Left colon (tissue), 2 donors: ENCODE results near the gene POU2F2. TPM values are rescaled to one million over a fixed set of nuclear protein-coding genes. Genes with fewer than 3 reads are reported as not detected.

Experiments used
- ATAC-seq: fragments of 200-7000 bp; cut with Tn5 transposase; one replicate; pipeline ENCODE4 v1.9.1; 2020; ENCODE audit warnings: mild to moderate bottlenecking, moderate library complexity
- DNase-seq, 2 donors: peaks; one replicate each; pipeline ENCODE4 v3.0.0-alpha.2; 2020
- intact Hi-C, 2 donors: fragments of 100-400 bp; cut with DNase I in 1 of 2; cut with micrococcal nuclease in 1 of 2; formaldehyde crosslinking; loops; one replicate each; pipeline versions ENCODE4 v1.11.2 to v1.14.0; 2022; cut with DNase I, micrococcal nuclease
- total RNA-seq, 2 donors: library from RNA; stranded (reverse); fragmentation: NEBNext Ultra II Directional; extraction: Animal tissue kit (Norgen Biotek cat#: 25700); gene quantifications; one replicate each; pipeline ENCODE4 v1.2.1, GENCODE V29; 2021
- donor health status: DM: no; HTN: no; CAD: no.
- donor health status: DM: yes; HTN: yes; CAD: no.

The POU2F2 gene
- total RNA-seq, 2 donors from 2014 or later: 1.5 to 3.8 TPM

DNA sequence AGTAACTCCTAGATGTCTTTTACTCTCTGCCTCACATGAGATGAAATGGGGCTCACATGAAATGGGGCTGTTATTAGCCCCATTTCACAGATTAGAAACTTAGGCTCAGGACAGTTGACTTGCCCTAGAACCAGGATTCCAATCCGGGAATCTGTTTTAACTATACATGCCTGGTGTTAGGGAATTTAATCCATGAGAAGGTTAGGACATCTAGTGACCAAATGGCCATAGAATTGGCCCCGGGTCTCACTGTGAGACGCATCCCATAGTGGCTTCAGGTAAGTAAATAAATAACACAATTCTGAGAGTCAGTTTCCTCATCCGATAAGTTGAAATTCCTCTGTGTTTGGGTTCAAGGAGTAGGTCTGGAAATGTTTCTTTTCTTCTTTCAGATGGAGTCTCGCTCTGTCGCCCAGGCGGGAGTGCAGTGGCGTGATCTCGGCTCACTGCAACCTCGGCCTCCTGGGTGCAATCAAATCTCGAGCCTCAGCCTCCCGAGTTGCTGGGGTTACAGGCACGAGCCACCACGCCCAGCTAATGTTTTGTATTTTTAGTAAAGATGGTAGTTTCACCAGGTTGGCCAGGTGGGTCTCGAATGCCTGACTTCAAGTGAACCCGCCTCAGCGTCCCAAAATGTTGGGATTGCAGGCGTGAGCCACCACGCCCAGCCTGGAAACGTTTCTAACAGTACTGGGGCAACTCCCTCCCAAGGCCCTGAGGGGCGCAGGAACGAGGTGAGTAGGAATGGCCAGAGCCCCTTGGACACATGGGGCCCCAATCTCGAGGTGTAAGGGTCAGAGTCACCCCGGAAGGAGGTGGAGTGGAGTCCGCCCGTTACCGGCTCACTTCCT lies 57.5 kb downstream of the POU2F2 start:
- DNase-seq (peak; percentile 47 to 51), ATAC-seq (peak; percentile 44)
- intact Hi-C loops: no loop called here

DNA sequence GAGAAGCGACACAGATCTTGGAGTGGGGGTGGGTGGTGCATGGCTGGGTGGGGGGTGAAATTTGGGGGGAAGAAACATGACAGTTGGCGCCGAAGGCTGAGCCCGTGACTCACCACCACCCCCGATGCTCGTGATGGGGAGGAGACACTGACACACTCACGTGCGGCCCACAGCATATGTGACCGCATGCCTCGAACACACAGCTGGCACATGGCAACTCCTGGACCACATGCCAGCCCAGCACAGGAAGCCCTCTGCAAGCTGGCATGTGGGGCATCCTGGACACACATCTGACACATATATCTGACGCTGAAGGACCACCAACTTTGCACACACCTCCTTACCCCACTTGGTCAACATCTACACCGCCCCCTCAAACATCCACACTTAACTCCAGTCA lies 61.0 kb downstream of the POU2F2 start:
- ATAC-seq: no peak
- intact Hi-C loops: no loop called here
- no peak for DNase-seq

DNA sequence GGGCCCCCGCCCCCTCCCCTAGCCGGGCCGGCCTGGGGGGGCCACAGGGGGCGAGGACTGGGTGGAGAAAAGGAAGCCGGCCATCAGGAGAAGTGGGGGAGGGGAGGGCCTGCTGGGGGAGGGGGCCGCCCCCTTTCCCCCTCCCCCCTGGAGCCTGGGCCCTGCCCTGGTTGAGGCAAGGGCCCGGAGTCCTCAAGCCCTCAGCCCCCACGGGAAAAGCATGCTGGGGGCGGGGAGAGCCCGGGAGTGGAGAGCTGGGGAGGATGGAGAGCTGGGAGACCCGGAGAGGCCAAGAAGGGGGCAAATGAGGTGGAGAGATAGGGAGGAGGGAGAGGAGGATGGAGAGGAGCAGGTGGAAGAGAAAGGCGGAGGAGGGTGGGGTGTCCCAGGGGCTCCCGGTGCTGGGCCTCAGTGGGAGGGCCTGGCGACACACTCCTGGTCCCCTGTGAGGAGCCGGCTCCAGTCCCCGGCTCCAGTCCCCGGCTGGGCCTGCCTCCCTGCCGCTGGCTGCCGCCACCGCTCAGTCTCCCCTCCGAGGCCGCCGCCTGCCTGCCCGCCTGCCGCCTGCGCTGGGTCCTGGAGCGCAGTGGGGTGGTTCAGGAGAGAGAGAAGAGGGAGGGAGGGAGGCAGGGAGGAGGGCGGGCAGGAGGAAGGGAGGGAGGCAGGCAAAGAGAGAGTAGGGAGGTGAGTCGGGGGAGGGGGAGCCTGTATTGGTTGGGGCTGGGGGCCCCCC lies 62.5 kb downstream of the POU2F2 start, which contains the start of gene GRIK5:
Gene GRIK5 (minus strand): TSS at position 588 of the 733 bp plus-strand sequence. CDS start 4,436 bp downstream, outside the sequence.
- DNase-seq (no peak), ATAC-seq (no peak)
- intact Hi-C loops: no loop called here

DNA sequence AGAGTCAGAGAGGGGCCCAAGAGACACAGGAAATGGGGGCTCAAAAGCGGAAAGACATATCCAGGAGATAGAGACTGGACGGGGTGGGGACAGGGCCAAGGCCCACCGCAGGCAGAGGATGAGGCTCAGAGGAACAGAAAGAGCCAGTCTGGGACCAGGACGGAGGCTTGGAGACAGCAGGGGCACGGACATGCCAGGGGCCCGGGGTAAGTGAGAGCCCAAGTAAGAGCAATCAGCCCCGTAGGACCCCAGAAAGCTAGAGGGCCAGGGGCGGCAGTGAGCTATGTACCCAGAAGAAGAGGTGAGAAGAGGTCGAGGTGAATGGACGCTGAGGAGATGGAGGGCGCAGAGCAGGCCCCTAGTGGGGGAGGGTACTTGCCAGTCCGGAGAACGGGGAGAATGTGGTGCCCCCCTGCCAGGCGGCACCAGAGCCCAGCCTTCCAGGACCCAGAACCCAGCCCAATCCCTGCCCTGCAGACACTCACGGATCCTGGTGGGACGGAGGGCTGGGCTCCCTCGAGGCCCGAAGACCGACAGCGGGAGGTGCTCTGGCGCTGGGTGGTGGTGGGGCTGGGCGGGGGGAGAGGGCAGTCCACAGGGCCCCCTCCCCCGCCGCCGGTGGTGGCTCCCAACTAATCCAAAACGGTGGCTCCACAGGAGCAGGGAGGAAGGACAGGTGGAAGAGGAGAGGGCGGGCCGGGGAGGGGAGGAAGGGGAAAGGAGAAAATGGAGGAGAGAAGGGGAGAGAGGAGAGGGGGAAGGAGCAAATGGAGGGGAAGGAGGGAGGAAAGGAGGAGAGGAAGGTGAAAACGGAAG lies 63.3 kb downstream of the POU2F2 start:
- intact Hi-C loops: no loop called here
- no peak for DNase-seq
- ATAC-seq: no peak

DNA sequence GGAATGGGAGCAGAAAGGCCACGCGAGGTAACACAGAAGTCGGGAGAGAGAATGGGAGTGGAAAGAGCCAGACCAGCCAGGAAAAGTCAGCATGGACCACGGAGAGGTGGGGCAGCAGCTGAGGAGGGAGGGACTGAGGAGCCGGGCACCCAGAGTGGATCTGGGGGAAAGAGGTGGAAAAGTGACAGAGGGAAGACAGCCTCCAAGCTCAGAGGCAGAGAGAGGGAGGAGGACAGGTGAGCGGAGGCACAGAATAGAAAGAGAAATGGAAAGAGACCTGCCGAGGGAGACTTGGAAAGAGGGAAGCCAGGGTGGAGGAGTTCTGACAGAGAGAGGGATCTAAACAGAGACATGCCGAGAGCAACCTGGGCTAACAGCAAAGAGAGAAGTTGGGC lies 63.9 kb downstream of the POU2F2 start:
- DNase-seq (no peak), ATAC-seq (no peak)
- intact Hi-C loops: no loop called here

DNA sequence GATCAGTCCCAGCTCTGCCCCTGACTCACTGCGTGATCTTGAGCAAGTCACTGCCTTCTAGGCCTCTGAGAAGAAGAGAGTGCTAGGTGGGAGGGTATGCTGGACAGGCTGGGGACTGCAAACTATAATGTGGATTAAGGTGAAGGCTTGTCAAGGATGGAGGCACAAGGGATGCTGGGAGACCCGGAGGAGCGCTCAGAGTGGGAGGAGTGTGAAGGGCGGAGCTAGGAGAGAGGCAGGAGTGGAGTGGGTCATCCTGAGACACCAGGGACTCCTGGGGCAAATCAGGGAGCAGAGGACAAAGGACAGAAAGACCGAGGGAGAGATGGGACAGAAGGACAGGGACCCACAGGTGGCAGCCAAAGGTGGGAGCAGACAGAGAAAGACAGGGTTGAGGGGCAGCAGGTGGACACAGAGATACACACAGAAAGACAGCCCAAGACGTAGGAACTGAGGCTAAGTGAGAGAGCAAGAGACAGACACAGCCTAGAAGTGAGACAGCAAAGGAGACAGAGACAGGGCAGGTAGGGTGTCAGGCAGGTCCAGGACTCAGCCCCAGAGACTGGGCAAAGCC lies 64.8 kb downstream of the POU2F2 start:
- ATAC-seq: no peak
- intact Hi-C loops: no loop called here

DNA sequence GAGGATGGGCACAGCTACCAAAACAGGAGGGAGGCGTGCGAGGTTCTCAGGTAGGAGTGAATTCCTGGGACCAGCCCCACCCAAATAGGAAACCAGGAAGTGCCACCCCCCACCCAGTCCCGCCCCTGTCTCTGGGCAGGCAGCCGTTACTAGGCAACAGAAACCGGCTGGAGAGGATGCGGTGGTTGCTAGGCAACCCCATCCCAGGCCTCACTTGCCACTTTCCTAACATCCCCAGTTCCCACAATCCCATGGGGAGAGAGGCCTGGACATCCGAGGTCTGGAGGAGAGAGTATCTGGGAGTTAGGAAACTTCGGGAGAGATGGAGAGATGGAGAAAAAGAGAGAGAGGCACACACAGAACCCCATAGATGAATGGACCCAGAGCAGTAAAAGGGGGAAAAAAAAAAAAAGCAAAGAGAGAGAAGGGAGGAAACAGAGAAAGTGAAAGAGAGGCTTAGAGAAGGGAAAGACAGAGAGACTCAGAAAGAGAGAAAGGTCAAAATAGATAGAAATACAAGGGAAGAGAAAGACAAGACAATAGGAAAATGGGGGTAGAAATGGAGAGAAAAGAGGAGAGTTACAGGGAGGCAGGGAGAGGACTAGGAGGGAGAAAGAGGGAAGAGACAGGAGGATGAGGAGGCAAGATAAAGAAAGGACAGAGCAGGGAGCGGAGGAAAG lies 66.0 kb downstream of the POU2F2 start:
- intact Hi-C loops: no loop called here
- no peak for ATAC-seq
- DNase-seq: no peak

More for the DNA sequence above, 64.8 kb downstream of the POU2F2 start:
- DNase-seq: no peak

DNA sequence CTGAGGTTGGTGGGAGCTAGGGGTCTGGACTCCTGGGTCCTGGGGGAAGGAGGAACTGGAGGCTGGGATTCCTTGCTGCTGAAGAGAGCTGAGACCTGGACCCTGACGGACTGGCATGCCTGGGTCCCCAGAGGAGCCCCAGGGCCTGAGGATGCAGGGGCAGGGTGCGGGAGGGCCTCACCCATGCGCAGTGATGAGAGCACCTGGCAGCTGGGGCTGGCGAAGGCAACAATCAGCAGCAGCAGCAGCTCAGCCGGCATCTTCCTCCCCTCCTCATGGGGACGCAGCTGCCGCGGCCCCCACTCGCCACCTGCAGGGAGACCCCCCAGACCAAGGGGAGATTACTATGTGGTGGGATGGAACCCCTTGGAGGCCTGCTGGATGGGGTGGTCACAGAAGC lies 66.7 kb downstream of the POU2F2 start:
- DNase-seq: no peak

DNA sequence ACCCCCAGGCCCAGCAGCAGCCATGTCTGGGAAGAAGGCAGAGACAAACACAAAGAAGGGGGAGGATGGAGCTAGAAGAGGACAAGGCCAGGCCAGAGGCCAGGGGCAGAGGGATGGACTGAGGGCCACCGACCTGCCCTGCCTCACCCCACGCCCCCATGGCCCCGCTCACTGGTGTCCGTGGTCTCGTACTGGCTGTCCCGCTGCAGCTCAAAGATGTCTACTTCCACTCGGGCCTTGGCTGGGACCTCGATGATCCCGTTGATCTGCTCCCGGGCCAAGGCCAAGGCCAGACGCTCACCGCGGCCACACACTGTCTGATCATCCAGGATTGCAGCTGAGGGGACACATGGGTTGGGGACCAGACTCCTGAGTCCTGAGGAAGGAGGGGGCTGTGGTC lies 67.2 kb downstream of the POU2F2 start:
- ATAC-seq (no peak), DNase-seq (no peak)
- intact Hi-C loops: no loop called here

More for the DNA sequence above, 66.7 kb downstream of the POU2F2 start:
- ATAC-seq: no peak
- intact Hi-C loops: no loop called here

DNA sequence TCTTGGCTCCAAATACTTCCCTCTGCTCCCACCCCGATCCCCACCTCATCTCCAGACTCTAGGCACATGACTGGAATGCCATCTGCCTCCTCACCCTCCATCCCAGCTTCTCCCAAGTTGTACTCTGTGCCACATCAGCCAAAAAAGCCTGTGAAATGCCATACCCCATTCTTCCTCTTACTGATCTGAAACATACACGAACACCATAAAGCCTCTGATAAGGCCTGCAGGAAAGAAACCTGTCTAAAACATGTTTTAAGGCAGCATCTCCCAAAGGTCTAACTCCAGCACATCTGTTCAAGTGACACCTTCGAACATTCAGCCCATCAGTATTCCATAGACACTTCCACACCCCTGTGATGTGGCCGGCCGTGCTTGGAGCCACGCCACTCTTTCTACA lies 67.8 kb downstream of the POU2F2 start:
- no peak for ATAC-seq

DNA sequence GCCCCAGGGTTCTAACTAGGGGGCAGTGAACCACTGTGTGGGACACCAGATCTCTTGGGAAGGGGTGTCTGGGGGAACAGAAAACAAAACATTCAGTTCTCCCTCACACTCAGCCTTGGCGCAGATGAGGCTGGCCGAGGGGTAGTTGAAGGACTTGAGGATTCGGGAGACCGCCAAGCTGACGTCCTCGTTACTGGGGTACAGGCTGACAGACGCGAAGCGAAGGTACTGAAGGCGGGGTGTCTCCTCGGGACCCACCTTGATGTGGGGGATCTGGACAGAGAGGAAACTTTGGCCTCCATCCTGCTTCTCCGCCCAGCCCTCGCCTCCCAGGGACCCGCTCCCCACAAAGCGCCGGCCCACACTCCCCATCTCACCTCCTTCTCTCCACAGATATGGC lies 69.9 kb downstream of the POU2F2 start:
- intact Hi-C loops: no loop called here
- no peak for ATAC-seq
- DNase-seq: no peak

More for the DNA sequence above, 67.8 kb downstream of the POU2F2 start:
- no peak for DNase-seq
- intact Hi-C loops: no loop called here

DNA sequence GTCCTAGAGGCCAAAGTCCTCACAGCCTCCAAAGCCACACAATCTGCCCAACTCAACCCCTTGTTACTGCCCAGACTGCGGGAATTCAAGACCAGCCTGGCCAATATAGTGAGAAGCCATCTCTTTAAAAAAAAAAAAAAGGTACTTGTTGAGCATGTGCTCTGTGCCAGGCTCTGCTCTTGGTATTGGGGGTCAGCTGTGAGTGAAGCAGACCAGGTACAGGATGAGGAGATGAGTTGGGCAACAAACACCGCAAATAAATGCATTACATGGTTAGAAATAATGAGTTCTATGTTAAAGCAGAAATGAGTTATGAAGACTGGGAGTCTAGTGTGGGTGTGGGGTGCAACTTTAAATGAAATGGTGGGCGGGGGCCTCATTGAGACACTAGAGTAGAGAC lies 72.1 kb downstream of the POU2F2 start:
- DNase-seq (no peak), ATAC-seq (no peak)
- intact Hi-C loops: no loop called here

DNA sequence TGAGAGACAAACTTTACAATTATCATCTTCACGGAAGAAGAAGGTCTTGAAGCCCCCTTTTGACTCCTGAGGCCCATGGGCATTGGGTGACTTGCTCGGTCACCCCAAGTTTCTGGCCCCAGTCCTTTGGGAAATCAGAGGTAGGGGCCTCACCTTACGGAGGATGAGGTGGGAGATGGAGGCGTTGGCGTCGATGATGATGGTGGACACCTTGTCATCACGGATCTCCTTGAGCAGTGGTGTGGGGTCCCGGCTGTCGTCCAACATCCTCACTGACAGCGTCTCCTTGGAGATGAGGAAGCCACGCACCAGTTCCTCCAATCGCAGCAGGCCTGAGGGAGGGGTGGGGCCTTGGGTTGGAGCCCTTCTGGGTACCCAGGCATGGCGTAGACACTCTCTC lies 73.0 kb downstream of the POU2F2 start:
- DNase-seq: no peak
- intact Hi-C loops: no loop called here
- ATAC-seq: no peak

DNA sequence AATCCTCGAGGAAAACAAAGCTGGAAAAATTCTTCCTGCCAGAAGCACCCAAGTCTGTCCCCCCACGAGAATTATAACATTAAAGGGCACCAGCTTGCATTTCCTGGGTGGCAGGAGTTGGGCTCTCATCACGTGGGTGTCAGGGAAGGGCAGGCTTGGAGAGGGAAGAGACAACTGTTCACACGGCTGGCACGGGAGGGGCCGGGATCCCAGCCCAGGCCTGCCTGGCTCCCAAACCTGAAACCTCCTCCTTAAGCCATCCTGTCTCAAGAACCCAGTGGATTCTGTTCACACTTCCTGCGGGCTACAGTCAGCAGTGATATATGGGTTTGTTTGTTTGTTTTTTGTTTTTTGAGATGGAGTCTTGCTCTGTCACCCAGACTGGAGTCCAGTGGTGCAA lies 74.4 kb downstream of the POU2F2 start:
- ATAC-seq (no peak), DNase-seq (no peak)
- intact Hi-C loops: no loop called here

DNA sequence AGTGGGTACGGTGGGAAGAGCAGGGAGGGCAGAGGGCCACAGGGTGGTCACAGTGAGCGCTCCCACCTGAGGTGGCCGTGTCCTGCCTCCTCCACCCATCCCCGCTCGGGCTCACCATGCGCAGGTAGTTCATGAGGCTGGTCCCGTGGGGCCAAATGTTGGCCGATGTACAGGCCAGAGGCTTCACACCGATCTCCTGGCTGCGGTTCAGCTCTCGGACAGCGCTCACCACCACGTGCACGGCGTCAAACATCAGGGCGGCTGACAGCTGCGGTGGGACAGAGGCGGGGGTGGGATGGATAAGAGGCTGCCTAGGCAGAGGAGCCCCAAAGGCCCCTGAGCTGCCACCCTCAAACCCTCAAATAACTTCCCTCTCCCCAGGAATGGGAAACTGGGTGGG lies 78.0 kb downstream of the POU2F2 start:
- intact Hi-C loops: no loop called here
- no peak for ATAC-seq
- no peak for DNase-seq

DNA sequence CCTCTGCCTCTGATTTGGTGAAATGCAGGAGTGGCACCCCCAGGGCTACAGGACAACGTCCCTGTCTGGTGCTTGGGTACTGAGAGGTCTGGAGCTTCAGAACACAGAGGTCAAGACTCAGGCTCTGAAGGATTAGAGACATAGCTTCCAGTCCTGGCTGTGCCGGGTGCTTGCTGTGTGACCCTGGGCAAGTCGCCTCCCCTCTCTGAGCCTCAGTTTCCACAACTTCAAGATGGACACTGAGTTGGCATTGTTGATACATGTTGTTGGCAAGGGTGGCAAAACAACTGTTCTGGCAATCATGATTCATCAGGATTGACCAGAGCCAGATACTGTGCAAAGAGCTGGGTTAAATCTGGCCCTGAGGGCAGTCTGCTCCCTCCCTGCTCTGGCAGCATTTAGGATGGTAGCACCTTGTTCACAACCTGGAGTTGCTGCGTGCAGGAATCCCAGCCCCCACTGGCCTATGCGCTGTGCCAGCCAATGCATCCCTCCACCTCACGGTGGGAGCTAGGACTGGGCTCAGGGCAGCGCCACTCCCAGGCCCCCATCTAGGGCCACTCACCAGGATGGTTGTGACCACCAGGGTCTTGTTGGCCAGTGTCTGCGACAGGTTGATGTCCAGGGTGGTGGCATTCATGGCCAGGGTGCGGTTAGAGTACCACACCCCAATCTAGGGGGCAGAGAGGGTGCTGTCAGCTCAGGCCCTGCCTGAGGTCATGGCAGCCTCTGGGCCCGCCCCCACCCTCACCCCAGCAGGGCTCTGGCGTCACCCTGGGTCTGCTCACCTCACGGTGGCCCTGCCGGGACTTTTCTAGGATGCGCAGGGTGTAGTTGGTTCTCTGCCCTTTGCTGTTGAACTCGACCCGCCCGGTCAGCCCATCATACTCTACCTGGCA lies 79.0 kb downstream of the POU2F2 start:
- ATAC-seq (no peak), DNase-seq (no peak)
- intact Hi-C loops: no loop called here

DNA sequence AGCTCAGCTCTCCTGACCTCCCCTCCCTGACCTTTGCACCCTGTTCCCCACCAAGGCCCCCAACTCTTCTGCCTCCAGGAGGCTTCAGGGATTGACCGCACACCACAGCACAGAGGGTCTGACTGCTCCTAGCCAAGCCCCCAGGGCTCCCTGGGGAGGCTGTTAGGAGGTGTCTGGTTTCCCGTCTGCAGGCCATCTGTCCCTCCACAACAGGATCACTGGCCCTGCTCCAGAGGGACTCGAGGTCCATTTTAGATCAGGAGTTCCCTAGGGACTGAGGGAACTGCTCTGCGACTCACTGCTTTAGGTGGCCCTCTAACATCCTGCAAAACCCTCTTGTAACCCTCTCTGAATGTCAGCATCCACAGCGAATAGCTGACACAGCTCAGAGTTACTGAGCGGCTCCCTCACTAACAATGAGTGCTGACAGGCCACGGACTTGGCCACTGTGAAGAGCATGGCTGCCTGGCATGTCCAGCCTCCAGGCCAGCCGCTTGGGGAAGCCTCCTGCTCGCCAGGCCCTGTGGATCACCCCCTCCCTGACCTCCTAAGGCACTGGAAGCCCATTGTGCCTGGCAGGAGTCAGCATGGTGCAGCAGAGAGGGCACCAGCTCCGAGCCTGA lies 79.9 kb downstream of the POU2F2 start:
- DNase-seq: no peak
- intact Hi-C loops: no loop called here
- ATAC-seq: no peak
